ENCODE data around the gene SORCS2.

- no peak for TF ChIP-seq TAF1 (IDR thresholded peaks at IDR 0.05; ENCODE audit: borderline replicate concordance, low read depth, low read length)
- TF ChIP-seq EP300 (IDR thresholded peaks at IDR 0.05; ENCODE audit: borderline replicate concordance in 1 of 2, low read depth in 1 of 2, low read length in 1 of 2): no peak
- no peak for TF ChIP-seq CTCF (IDR thresholded peaks at IDR 0.05)
- TF ChIP-seq ZBTB33 (IDR thresholded peaks at IDR 0.05; ENCODE audit: borderline replicate concordance, low read depth): no peak
- no peak for TF ChIP-seq YY1 (IDR thresholded peaks at IDR 0.05; ENCODE audit: low read depth)
- no peak for TF ChIP-seq FOXJ3 (CRISPR knock-in tag; IDR thresholded peaks at IDR 0.05)
- no peak for TF ChIP-seq JUND (IDR thresholded peaks at IDR 0.05)
- TF ChIP-seq RXRA (IDR thresholded peaks at IDR 0.05; ENCODE audit: borderline replicate concordance, low read depth): no peak
- TF ChIP-seq RFX5 (IDR thresholded peaks at IDR 0.05; ENCODE audit: low read length): no peak
These were observed 136.0 kb downstream of the SORCS2 start for GRCh38 chr4:7328162-7328912.

Data from SK-N-SH (cell line).